Ovary (tissue), 9 donors: ENCODE results near the gene TMEM115. TPM values are rescaled to one million over a fixed set of nuclear protein-coding genes. Genes with fewer than 3 reads are reported as not detected.

ENCODE experiments used
- DNase-seq, 5 donors: peaks; one replicate each; pipeline ENCODE4 v3.0.0-alpha.2; 2019 to 2020
- H3K27ac ChIP-seq, 2 donors: fragments of 200-600 bp; one replicate each; pipeline versions ENCODE4 v1.5.1 to v1.8.0; 2019 to 2022
- H3K27me3 ChIP-seq: fragments of 200-600 bp; one replicate; pipeline ENCODE4 v1.8.0; 2022
- H3K36me3 ChIP-seq: fragments of 200-600 bp; sonication (generic); one replicate; pipeline ENCODE4 v1.5.1; 2019
- H3K4me1 ChIP-seq: one replicate; pipeline ENCODE4 v1.8.1; 2013; ENCODE audit warnings: mild to moderate bottlenecking, moderate library complexity; ENCODE audit not compliant: insufficient read depth
- H3K4me3 ChIP-seq: fragments of 200-600 bp; sonication (generic); one replicate; pipeline ENCODE4 v1.5.1; 2017
- H3K9me3 ChIP-seq, 2 donors: fragments of 200-600 bp in 1 of 2; sonication (generic) in 1 of 2; one replicate each; pipeline versions ENCODE4 v1.5.1 to v1.8.1; 2013 to 2019; ENCODE audit warnings: mild to moderate bottlenecking in 1 of 2, moderate library complexity in 1 of 2
- EP300 ChIP-seq: sonication (generic); formaldehyde crosslinking; IDR thresholded peaks from one replicate; pipeline ENCODE4 v1.6.1; 2017; ENCODE audit warnings: antibody characterized with exemption
- POLR2A ChIP-seq: fragments of 450-650 bp; IDR thresholded peaks from one replicate; pipeline ENCODE4 v1.6.1; 2017; ENCODE audit warnings: antibody characterized with exemption, mild to moderate bottlenecking, moderate library complexity
- WGBS, 3 donors: extraction: QIAGEN DNeasy Blood & Tissue Kit in 1 of 3; methylation state at CpG; one replicate each; pipeline versions ENCODE4 v1.1.5 to v1.1.7; 2013 to 2017; 5-methylcytosine and 5-hydroxymethylcytosine counted together
- intact Hi-C, 4 donors: fragments of 100-400 bp; cut with DNase I; formaldehyde crosslinking; loops; one replicate each; pipeline versions ENCODE4 v1.11.0 to v1.15.1; 2022 to 2023
- polyA plus RNA-seq, 2 donors: library from polyadenylated mRNA; stranded (reverse); fragments of 200-250 nt in 1 of 2; fragments of 350-450 nt in 1 of 2; fragmentation: Illumina TruSeq in 1 of 2; extraction: RNeasy Lipid Tissue Mini Kit (QIAGEN cat#74804) in 1 of 2; gene quantifications; one replicate each; pipeline ENCODE4 v1.2.3, GENCODE V29; 2013 to 2014
- total RNA-seq, 7 donors: library from RNA; depleted of rRNA in 2 of 7; stranded (reverse); fragments of >200 nt in 2 of 7; fragmentation: NEBNext Ultra II Directional in 3 of 7; extraction: Animal tissue kit (Norgen Biotek cat#: 25700) in 3 of 7; gene quantifications; one replicate each; pipeline versions ENCODE4 v1.1.0 to v1.2.4, GENCODE V29; 2016 to 2023
- TF ChIP-seq, protein P1 (sequence below), 3 donors: fragments of 450-650 bp in 2 of 3; fragments of 200-600 bp in 1 of 3; IDR thresholded peaks; one replicate each; pipeline versions ENCODE4 v1.5.1 to v1.8.0; 2016 to 2022; ENCODE audit warnings: antibody characterized with exemption in 3 of 3, mild to moderate bottlenecking in 1 of 3
- donor health status: DM: no; HTN: no; CAD: no; lungs with moderate emphysema.
- donor health status: DM: no; HTN: no; CAD: no.
- donor health status: Bipolar disorder and iron deficiency.
- donor health status: DM: yes; HTN: yes; CAD: no.
- donor health status: DM: no; HTN: no; CAD: no.
- donor health status: DM: yes; HTN: yes; CAD: no.

TMEM115 gene
- total and polyA plus RNA-seq, 9 donors: 8.5 to 58.4 (median 36.9) TPM

DNA sequence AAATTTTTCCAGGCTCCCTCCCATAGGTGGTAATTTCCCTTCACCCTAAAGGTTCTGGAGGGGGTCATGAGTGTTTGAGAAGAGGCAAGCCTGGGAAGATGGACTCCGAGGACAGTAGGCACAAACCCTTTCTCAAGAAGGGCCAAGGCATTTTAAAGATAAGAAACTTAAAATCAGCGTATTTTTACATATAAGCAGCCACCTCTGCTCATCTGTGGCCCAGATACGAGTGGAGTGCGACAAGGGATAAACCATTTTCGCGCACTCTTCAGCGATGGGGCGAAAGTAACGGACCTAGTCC, 19.2 kb downstream of the TMEM115 start:
- Histone ChIP-seq H3K9me3 (no peaks in the 10 kb centered on the region), H3K4me1 (peaks cover 13% of the 10 kb centered on the region), H3K4me3 (peak overlapping the region; percentile 56), H3K27ac (peak overlapping the region in 1 of 2 donors; percentile 21), H3K27me3 (no peaks in the 10 kb centered on the region), H3K36me3 (no peaks in the 10 kb centered on the region)
- intact Hi-C loops: no loop called here
- WGBS, 3 donors: 7 to 19% (median 18%) methylated on average over 9 of the region's 9 CpGs
- DNase-seq: no peak
- no peak for TF ChIP-seq POLR2A
- TF ChIP-seq EP300: no peak
- TF ChIP-seq, protein P1, sequence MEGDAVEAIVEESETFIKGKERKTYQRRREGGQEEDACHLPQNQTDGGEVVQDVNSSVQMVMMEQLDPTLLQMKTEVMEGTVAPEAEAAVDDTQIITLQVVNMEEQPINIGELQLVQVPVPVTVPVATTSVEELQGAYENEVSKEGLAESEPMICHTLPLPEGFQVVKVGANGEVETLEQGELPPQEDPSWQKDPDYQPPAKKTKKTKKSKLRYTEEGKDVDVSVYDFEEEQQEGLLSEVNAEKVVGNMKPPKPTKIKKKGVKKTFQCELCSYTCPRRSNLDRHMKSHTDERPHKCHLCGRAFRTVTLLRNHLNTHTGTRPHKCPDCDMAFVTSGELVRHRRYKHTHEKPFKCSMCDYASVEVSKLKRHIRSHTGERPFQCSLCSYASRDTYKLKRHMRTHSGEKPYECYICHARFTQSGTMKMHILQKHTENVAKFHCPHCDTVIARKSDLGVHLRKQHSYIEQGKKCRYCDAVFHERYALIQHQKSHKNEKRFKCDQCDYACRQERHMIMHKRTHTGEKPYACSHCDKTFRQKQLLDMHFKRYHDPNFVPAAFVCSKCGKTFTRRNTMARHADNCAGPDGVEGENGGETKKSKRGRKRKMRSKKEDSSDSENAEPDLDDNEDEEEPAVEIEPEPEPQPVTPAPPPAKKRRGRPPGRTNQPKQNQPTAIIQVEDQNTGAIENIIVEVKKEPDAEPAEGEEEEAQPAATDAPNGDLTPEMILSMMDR (IDR thresholded peaks at IDR 0.05): no peak

DNA sequence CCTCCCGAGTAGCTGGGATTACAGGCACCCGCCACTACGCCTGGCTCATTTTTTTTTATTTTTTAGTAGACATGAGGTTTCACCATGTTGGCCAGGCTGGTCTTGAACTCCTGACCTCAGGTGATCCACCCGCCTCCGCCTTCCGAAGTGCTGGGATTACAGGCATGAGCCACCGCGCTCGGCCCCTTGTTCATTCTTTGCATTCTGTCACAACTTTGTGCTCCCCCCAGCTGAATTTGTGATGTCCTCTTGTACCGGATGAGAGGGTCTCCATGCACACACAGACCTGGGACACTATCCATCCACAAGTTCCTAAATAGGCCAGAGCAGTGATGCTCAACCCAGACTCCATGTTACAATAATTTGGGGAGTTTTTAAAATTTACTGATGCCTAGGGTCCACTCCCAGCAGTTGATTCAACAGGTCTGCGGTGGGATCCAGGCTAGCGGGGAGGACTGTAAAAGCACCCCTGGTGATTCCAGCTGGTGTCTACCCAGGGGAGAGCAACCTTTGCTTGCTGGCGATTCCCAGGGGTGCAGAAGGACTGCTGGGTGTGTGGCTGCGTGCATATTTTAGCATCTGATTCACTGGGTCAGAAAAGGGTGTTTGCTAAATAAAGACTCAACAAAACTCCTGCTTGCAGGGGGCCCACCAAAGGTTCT, 19.7 kb downstream of the TMEM115 start:
- TF ChIP-seq, protein P1 (IDR thresholded peaks at IDR 0.05): no peak
- no peak for TF ChIP-seq POLR2A
- no peak for TF ChIP-seq EP300
- peak in 1 of 5 donors; percentile 42 for DNase-seq
- H3K36me3 ChIP-seq: no peaks in the 10 kb centered on the region
- H3K4me1 ChIP-seq: peaks cover 13% of the 10 kb centered on the region
- intact Hi-C loops: no loop called here
- WGBS, 3 donors: 81 to 86% (median 82%) methylated on average over 14 of the region's 14 CpGs
- H3K9me3 ChIP-seq: no peaks in the 10 kb centered on the region
- H3K27me3 ChIP-seq: no peaks in the 10 kb centered on the region
- peak overlapping the region in 1 of 2 donors; percentile 21 for H3K27ac ChIP-seq
- peak overlapping the region; percentile 56 for H3K4me3 ChIP-seq

DNA sequence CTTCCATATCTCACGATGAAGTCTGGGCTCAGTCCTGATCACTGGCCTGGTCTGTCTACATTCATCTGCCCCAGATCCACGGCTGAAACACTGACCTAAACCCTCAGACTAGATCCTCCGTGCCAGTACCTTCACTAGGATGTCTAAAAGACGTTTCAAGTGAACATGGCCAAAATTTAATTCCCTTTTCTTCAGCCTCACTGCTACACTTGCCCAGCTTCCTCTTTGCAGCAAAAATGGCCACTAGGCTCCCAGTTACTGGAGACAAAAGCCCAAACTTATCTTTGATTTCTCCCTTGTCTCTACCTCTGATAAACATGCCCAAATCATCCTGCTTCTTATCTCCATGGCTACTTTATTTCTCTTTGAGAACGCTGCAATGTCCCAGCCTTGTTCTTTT, 20.4 kb downstream of the TMEM115 start:
- H3K4me3 ChIP-seq: no peak overlapping the region
- no peaks in the 10 kb centered on the region for H3K9me3 ChIP-seq
- H3K27ac ChIP-seq: no peak overlapping the region
- peaks cover 14% of the 10 kb centered on the region for H3K4me1 ChIP-seq
- WGBS, 3 donors: 74 to 77% (median 75%) methylated on average over 5 of the region's 5 CpGs
- no peak for DNase-seq
- intact Hi-C loops: no loop called here
- H3K36me3 ChIP-seq: no peaks in the 10 kb centered on the region
- TF ChIP-seq POLR2A: no peak
- no peaks in the 10 kb centered on the region for H3K27me3 ChIP-seq

DNA sequence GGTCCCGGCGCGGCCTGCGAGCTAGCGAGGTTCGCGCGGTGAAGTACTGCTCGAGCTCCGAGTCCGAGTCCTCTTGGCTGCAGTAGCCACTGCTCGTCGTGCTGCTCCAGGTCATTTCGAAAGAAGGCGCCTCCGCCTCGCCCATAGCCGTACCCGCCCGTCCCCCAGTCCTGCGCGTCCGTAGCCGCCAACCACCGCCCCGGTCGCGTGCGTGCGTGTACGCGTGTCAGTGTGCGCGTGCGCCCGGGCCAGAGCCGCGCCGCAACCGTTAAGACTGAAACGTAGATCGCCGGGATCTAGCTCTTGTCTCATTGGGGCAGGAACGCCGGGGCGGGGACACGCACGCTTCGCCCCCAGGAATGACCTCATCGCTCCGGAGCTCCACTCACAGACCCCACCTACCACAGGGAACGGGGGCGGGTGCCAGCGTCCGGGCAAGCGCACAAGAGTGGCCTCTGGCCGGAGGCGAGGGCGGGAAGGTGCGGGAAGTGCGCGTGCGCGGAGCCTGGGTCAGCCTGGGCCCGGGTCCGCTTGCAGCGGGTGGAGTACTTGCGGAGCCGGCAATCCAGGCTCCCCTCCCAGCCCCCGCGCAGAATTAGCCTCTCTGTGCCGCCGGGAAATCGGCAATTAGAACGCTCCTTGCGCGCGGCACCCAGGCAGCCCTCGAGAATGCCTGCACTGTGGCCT, 22.0 kb downstream of the TMEM115 start:
- peaks cover 16% of the 10 kb centered on the region for H3K4me1 ChIP-seq
- WGBS, 3 donors: 0% methylated on average over 42 to 79 of the region's 79 CpGs
- peak overlapping the region; percentile 91 to 93 for H3K27ac ChIP-seq

More for the DNA sequence above, 22.0 kb downstream of the TMEM115 start:
- H3K36me3 ChIP-seq: no peaks in the 10 kb centered on the region
- peak; percentile 99 for DNase-seq
- peak overlapping the region; percentile 82 for H3K4me3 ChIP-seq
- intact Hi-C loops: no loop called here
- TF ChIP-seq EP300 (peak; percentile 73), POLR2A (peak; percentile 84)
- TF ChIP-seq, protein P1 (IDR thresholded peaks at IDR 0.05): peak in 1 of 3 donors; percentile 41
- H3K9me3 ChIP-seq: no peaks in the 10 kb centered on the region
- H3K27me3 ChIP-seq: no peaks in the 10 kb centered on the region
